Fibroblast of pulmonary artery (primary cell): ENCODE measurements around the gene TSC2.

ENCODE experiments used
- DNase-seq: peaks from one replicate; pipeline ENCODE4 v3.0.0-alpha.2; 2010; ENCODE audit warnings: low read depth
- H3K4me3 ChIP-seq: replicated peaks from 2 replicates; pipeline ENCODE4 v1.5.1; 2011; ENCODE audit warnings: low read depth, mild to moderate bottlenecking, control low read depth, low read length, moderate library complexity
- TF ChIP-seq, protein P1 (sequence below): IDR thresholded peaks from 2 replicates; pipeline ENCODE4 v1.5.1; 2011; ENCODE audit warnings: mild to moderate bottlenecking, control low read depth, low read length, inconsistent platforms; ENCODE audit errors: missing control alignments

Gene TSC2

DNA sequence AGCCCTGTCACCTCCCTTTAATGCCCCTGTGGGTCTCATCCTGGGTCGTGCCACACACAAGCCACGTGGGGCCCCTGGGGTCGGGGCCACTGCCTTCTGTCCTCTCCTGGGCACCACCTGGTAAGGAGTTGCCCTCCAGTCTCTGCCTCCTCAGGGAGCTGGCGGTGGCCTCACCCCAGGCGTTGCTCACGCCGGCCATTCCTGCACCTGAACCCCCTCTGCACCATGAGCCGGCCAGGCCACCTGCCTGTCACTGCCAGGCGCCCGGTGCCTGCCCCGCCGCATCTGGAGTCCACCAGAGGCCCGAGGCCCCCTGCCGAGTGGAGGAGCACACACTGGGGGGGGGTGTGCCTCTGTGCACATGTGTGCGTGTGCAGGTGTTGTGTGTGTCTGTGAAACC lies 10.7 kb upstream of the TSC2 start:
- TF ChIP-seq, protein P1, sequence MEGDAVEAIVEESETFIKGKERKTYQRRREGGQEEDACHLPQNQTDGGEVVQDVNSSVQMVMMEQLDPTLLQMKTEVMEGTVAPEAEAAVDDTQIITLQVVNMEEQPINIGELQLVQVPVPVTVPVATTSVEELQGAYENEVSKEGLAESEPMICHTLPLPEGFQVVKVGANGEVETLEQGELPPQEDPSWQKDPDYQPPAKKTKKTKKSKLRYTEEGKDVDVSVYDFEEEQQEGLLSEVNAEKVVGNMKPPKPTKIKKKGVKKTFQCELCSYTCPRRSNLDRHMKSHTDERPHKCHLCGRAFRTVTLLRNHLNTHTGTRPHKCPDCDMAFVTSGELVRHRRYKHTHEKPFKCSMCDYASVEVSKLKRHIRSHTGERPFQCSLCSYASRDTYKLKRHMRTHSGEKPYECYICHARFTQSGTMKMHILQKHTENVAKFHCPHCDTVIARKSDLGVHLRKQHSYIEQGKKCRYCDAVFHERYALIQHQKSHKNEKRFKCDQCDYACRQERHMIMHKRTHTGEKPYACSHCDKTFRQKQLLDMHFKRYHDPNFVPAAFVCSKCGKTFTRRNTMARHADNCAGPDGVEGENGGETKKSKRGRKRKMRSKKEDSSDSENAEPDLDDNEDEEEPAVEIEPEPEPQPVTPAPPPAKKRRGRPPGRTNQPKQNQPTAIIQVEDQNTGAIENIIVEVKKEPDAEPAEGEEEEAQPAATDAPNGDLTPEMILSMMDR, result no peak
- no peak for DNase-seq
- H3K4me3 ChIP-seq, result no peak overlapping the region

DNA sequence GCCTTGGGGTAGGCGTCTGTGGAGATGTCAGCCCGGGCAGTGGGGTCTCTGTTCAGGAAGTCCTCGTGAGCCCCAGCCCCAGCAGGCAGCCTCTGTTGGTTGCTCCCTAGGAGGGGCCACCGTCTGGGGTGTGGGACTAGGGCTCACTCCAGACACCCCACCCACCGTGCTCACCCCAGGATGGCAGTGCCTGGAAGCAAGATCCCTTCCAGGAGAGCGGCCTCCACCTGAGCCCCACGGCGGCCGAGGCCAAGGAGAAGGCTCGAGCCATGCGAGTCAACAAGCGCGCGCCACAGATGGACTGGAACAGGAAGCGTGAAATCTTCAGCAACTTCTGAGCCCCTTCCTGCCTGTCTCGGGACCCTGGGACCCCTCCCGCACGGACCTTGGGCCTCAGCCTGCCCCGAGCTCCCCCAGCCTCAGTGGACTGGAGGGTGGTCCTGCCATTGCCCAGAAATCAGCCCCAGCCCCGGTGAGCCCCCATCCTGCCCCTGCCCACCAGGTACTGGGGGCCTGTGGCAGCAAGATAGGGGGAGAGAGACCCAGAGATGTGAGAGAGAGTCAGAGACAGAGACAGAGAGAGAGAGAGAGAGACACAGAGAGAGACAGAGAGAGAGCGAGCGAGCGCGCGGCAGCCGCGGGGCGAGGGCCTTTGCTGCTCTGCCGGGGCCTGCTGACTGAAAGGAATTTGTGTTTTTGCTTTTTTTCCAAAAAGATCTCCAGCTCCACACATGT lies 10.0 kb upstream of the TSC2 start:
- H3K4me3 ChIP-seq, result no peak overlapping the region
- DNase-seq, result no peak
- TF ChIP-seq, protein P1, result no peak

DNA sequence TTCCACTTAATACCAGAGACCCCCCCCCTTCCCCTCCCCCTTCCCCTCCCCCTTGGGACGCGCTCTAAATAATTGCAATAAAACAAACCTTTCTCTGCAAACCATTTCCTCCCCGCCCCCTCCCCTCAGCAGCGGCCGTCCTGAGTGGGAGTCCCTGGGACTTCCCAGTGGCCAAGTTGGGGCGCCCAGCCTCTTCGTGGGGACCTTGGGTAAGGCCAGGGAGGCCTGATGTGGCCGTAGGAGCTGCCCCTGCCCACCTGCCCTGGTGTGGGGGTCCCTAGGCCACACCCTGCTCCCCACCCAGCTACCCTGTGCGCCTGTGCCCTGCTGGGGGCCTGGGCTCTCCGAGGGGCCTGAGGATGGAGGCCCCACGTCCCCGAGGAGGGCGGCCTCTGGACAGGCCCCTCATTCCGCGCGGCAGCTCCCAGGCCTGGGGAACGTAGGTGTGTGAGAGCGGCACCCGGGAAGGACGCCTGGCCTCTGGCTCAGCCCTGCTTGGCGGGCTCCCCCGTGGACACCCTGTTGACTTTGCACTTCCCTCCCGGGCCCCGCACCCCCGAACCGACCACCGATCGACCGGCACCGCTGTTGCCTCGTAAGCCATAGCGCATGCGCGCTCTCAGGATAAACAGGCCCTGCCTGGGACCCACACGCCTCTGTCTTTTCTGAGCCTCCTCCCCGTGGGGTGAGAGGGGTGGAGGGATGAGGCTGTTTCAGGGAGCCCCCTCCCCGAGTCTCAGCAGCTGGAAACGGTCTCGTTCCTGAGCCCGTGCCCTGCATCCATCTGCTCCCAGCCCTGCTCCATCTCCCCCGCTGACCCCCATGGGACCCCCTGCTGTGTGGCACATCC lies 9.2 kb upstream of the TSC2 start:
- no peak overlapping the region for H3K4me3 ChIP-seq
- no peak for DNase-seq
- TF ChIP-seq, protein P1, result no peak

GRCh38 chr16:2039274-2040031 lies 8.3 kb upstream of the TSC2 start:
- TF ChIP-seq, protein P1, result no peak
- H3K4me3 ChIP-seq, result no peak overlapping the region

GRCh38 chr16:2040041-2040786 lies 7.6 kb upstream of the TSC2 start:
- DNase-seq, result no peak
- H3K4me3 ChIP-seq, result no peak overlapping the region
- TF ChIP-seq, protein P1, result no peak

More at GRCh38 chr16:2039274-2040031, 8.3 kb upstream of the TSC2 start:
- peak; percentile 73 for DNase-seq

- TF ChIP-seq, protein P1, result no peak
- DNase-seq, result no peak
- H3K4me3 ChIP-seq, result no peak overlapping the region
Observed at GRCh38 chr16:2040787-2041522, 6.8 kb upstream of the TSC2 start.
